K562 (cell line): ENCODE data around the gene LGALS14. TPM values are rescaled to one million over a fixed set of nuclear protein-coding genes. Genes with fewer than 3 reads are reported as not detected.

Experiments
- ATAC-seq: fragments of 200-7000 bp; cut with Tn5 transposase; 3 replicates; pipeline ENCODE4 v1.9.1; 2020; ENCODE audit warnings: moderate library complexity
- BruUV-seq: library from RNA; stranded (reverse); fragments of 400-500 nt; replicated peaks from 2 replicates; lab custom pipeline; 2021; lab: Mats Ljungman, UMichigan
- CTCF ChIA-PET: fragments of 300-600 bp; formaldehyde crosslinking; extraction: SDS; loops from one replicate; lab custom pipeline; 2021; ENCODE audit warnings: low intra/inter-chr PET ratio; lab: Yijun Ruan, JAX
- POLR2A ChIA-PET: fragments of 300-600, 350-650 bp; sonication (Branson Sonifier 250); formaldehyde crosslinking; extraction: SDS; loops from one replicate; lab custom pipeline; 2021; ENCODE audit warnings: antibody characterized with exemption, inconsistent platforms; lab: Yijun Ruan, JAX
- DNase-seq, 4 experiments: peaks; one replicate each; pipeline versions ENCODE4 v3.0.0 to v3.0.0-alpha.2; 2011 to 2018; ENCODE audit warnings: low spot score in 3 of 4, mixed read lengths in 3 of 4; ENCODE audit errors: extremely low read depth in 1 of 4
- FAIRE-seq: peaks from 2 replicates; lab custom pipeline; 2011; peaks lifted over from hg19 to GRCh38; lab: Jason Lieb, UNC
- H2AFZ ChIP-seq: 2 replicates; pipeline ENCODE4 v1.6.0; 2011; ENCODE audit warnings: low read depth, low read length, control low read depth, inconsistent platforms
- H3K27ac ChIP-seq: fragments of 200-600 bp; 3 replicates; pipeline ENCODE4 v1.8.0; 2011; ENCODE audit warnings: low read depth, mild to moderate bottlenecking, control low read depth, inconsistent platforms, low read length, moderate library complexity, mixed read lengths; ENCODE audit errors: extremely low read depth
- H3K27me3 ChIP-seq, 2 experiments: fragments of 300-600 bp in 1 of 2; 2 replicates in 1 of 2; 3 replicates in 1 of 2; pipeline versions ENCODE4 v1.6.0 to v1.8.0; 2011; ENCODE audit warnings: inconsistent platforms in 2 of 2, low read length in 2 of 2, mild to moderate bottlenecking in 1 of 2, mixed read lengths in 1 of 2, moderate library complexity in 1 of 2; ENCODE audit not compliant: control insufficient read depth in 2 of 2, insufficient read depth in 2 of 2
- H3K36me3 ChIP-seq: fragments of 300-600 bp; 3 replicates; pipeline ENCODE4 v1.8.0; 2011; ENCODE audit warnings: mild to moderate bottlenecking, low read length, inconsistent platforms; ENCODE audit not compliant: control insufficient read depth, insufficient read depth
- H3K4me1 ChIP-seq, 2 experiments: fragments of 200-600 bp in 1 of 2; replicated peaks in 1 of 2; 2 replicates in 1 of 2; 3 replicates in 1 of 2; pipeline versions ENCODE4 v1.5.1 to v1.8.0; 2011; ENCODE audit warnings: inconsistent platforms in 2 of 2, low read length in 2 of 2, mild to moderate bottlenecking in 1 of 2, mixed read lengths in 1 of 2, moderate library complexity in 1 of 2; ENCODE audit not compliant: control insufficient read depth in 2 of 2, insufficient read depth in 2 of 2
- H3K4me2 ChIP-seq: 2 replicates; pipeline ENCODE4 v1.6.1; 2011; ENCODE audit warnings: low read length, control low read depth, inconsistent platforms, mixed read lengths; ENCODE audit not compliant: insufficient read depth
- H3K4me3 ChIP-seq: fragments of 200-600 bp; sonication (generic), shearing (Covaris generic); 2 replicates; pipeline ENCODE4 v1.5.1; 2016; ENCODE audit warnings: control low read depth, inconsistent platforms
- H3K79me2 ChIP-seq: fragments of 200-600 bp; 3 replicates; pipeline ENCODE4 v1.8.0; 2011; ENCODE audit warnings: low read length, inconsistent platforms; ENCODE audit not compliant: control insufficient read depth, insufficient read depth
- H3K9ac ChIP-seq, 2 experiments: 2 replicates each; pipeline versions ENCODE4 v1.6.0 to v1.6.1; 2011; ENCODE audit warnings: low read depth in 2 of 2, low read length in 2 of 2, control low read depth in 1 of 2, inconsistent platforms in 1 of 2, mild to moderate bottlenecking in 1 of 2, mixed read lengths in 1 of 2; ENCODE audit not compliant: insufficient read depth in 1 of 2
- H3K9me1 ChIP-seq: one replicate; pipeline ENCODE4 v1.6.0; 2011; ENCODE audit warnings: inconsistent platforms, mild to moderate bottlenecking, low read length, moderate library complexity; ENCODE audit not compliant: control insufficient read depth, insufficient read depth
- H3K9me3 ChIP-seq: replicated peaks from 2 replicates; pipeline ENCODE4 v1.5.1; 2011; ENCODE audit warnings: low read depth, low read length, inconsistent platforms; ENCODE audit not compliant: control insufficient read depth, insufficient read depth
- H4K20me1 ChIP-seq: replicated peaks from 2 replicates; pipeline ENCODE4 v1.6.1; 2011; ENCODE audit warnings: low read length, inconsistent platforms, mixed read lengths; ENCODE audit not compliant: control insufficient read depth, insufficient read depth
- ADNP ChIP-seq: fragments of 200-800 bp; sonication (Bioruptor generic); IDR thresholded peaks from 2 replicates; pipeline ENCODE4 v1.6.1; 2016; ENCODE audit warnings: missing genetic modification characterization, missing compliant biosample characterization
- FOSL1 ChIP-seq: fragments of 200-800 bp; sonication (Bioruptor generic); conservative IDR thresholded peaks from 2 replicates; pipeline ENCODE4 v1.6.1; 2016; ENCODE audit warnings: missing genetic modification characterization, missing compliant biosample characterization
- SRSF9 ChIP-seq: fragments of 200-400 bp; formaldehyde crosslinking; IDR thresholded peaks from 2 replicates; pipeline ENCODE4 v1.6.1; 2017; ENCODE audit warnings: low read depth, low read length, borderline replicate concordance
- TAF1 ChIP-seq: IDR thresholded peaks from 2 replicates; pipeline ENCODE4 v1.6.1; 2011; ENCODE audit warnings: mild to moderate bottlenecking, low read length, moderate library complexity; ENCODE audit not compliant: insufficient read depth, control insufficient read depth, severe bottlenecking; ENCODE audit errors: extremely low read depth
- TARDBP ChIP-seq: fragments of 450-650 bp; IDR thresholded peaks from 2 replicates; pipeline ENCODE4 v1.6.1; 2016
- XRCC3 ChIP-seq: fragments of 450-650 bp; IDR thresholded peaks from 2 replicates; pipeline ENCODE4 v1.6.1; 2017; ENCODE audit warnings: mild to moderate bottlenecking, moderate library complexity
- ZNF140 ChIP-seq: fragments of 250-450 bp; sonication (Bioruptor Pico); IDR thresholded peaks from 2 replicates; pipeline ENCODE4 v1.8.0; 2021; ENCODE audit warnings: moderate library complexity, mild to moderate bottlenecking, inconsistent platforms
- ZNF79 ChIP-seq: fragments of 250-450 bp; sonication (Bioruptor Pico); IDR thresholded peaks from 2 replicates; pipeline ENCODE4 v1.4.0; 2020; ENCODE audit warnings: low read depth, mild to moderate bottlenecking, moderate library complexity
- WGBS: fragments of 100-300 bp; shearing (Covaris generic); methylation state at CpG from one replicate; pipeline ENCODE4 v1.1.6; 2016; ENCODE audit warnings: low coverage, mixed read lengths; ENCODE audit not compliant: insufficient coverage; ENCODE audit errors: missing lambda C conversion rate; 5-methylcytosine and 5-hydroxymethylcytosine counted together
- in situ Hi-C: fragments of 300-500 bp; cut with MboI; formaldehyde crosslinking; loops from 4 replicates; pipeline ENCODE4 v1.15.0; 2018; ENCODE audit warnings: inconsistent platforms, mixed read lengths
- intact Hi-C: fragments of 100-400 bp; cut with micrococcal nuclease; formaldehyde crosslinking; loops from 2 replicates; pipeline ENCODE4 v1.14.2; 2022
- polyA plus RNA-seq, 8 experiments: library from polyadenylated mRNA; depleted of rRNA in 4 of 8; stranded (reverse) in 5 of 8; unstranded in 3 of 8; fragments of >200 nt; fragmentation: Nextera tagmentation in 2 of 8; fragmentation: Illumina TruSeq in 1 of 8; extraction: Ambion mirVana in 2 of 8; extraction: Trizol in 1 of 8; gene quantifications; 2 replicates each; pipeline versions ENCODE4 v1.2.1 to v1.2.3, GENCODE V29; 2011 to 2014; ENCODE audit warnings: inconsistent platforms in 1 of 8, missing spikeins in 1 of 8
- total RNA-seq, 7 experiments: library from RNA; depleted of rRNA in 6 of 7; stranded (reverse); fragments of >200 nt in 6 of 7; fragmentation: Illumina TruSeq in 2 of 7; extraction: Trizol in 2 of 7; gene quantifications; 2 replicates each; pipeline versions ENCODE4 v1.2.1 to v1.2.3, GENCODE V29; 2011 to 2021; ENCODE audit warnings: low replicate concordance in 1 of 7
- TF ChIP-seq, protein P1 (sequence below), 2 experiments: fragments of 150-350 bp in 1 of 2; IDR thresholded peaks; 2 replicates each; pipeline ENCODE4 v1.6.1; 2012 to 2016; ENCODE audit warnings: low read depth in 2 of 2, low read length in 2 of 2, mild to moderate bottlenecking in 1 of 2, moderate library complexity in 1 of 2
- TF ChIP-seq, protein P2 (sequence below): fragments of 250-450 bp; sonication (Bioruptor Pico); IDR thresholded peaks from 2 replicates; pipeline ENCODE4 v1.5.1; 2021; ENCODE audit warnings: mild to moderate bottlenecking
- TF ChIP-seq, protein P3 (sequence below): fragments of 450-650 bp; formaldehyde crosslinking; IDR thresholded peaks from 2 replicates; pipeline ENCODE4 v1.4.0; 2022; ENCODE audit warnings: missing genetic modification characterization

The LGALS14 gene
- total and polyA plus RNA-seq, 9 of the 15 experiments (the other 6 are each of a cell fraction or from before 2014, with no cell fraction given) = not detected

DNA sequence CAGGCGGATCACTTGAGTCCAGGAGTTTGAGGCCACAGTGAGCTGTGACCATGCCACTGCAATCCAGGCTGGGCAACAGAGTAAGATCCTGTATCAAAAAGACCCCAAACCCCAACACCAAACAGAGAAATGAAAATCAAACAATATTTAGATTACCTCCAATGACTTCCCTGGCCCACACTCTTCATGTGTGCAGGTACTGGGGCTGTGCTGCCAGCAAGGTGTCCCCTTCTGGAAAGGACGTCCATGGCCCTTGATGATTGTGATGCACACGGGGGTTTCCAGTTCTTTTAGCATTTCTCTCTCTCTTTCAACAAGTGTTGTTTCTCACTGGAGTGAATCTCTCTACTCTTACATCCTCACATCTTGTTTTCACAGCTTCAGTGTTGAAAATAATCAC lies 23.7 kb upstream of the LGALS14 start:
- no peaks in the 10 kb centered on the region for H4K20me1 ChIP-seq

DNA sequence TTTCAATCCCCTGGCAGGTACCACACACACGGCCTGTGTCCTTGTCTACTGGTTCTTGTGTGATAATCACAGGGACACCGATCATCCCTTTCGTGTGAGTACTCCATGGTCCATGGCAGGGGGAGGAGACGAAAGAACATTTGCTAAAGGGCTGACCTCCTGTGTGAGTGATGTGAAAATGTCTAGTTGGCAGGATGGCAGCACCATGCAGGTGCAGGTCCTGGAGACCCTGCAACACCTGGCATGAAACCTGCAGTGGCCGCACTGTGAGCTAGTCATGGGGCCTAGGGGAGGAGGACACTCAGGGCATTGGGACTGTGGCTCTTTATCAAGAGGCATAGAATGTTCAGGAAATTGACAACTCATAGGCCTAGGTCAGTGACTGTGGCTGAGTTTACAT lies 22.9 kb upstream of the LGALS14 start:
- in situ Hi-C loops = no loop called here
- no peak overlapping the region for H3K4me2 ChIP-seq
- POLR2A ChIA-PET = interaction anchor here (0.6 kb wide), 1 partner anchor 1126 kb away, joined by 3 read pairs; no protein-coding TSS in a partner anchor
- H3K4me1 ChIP-seq = no peaks in the 10 kb centered on the region
- CTCF ChIA-PET = no interaction called here
- H2AFZ ChIP-seq = no peak overlapping the region
- no peak overlapping the region for H3K9ac ChIP-seq
- H3K27me3 ChIP-seq = peaks cover 11 to 44% of the 10 kb centered on the region in 2 experiments; a peak in 4 of 5 replicates
- no peak for ATAC-seq
- no peak for FAIRE-seq
- H3K4me3 ChIP-seq = no peak overlapping the region
- H3K79me2 ChIP-seq = no peaks in the 10 kb centered on the region
- H3K9me1 ChIP-seq = no peaks in the 10 kb centered on the region
- no peak overlapping the region for H3K27ac ChIP-seq
- BruUV-seq = no TSS peak
- no peaks in the 10 kb centered on the region for H3K9me3 ChIP-seq
- 7% methylated on average over 5 of the region's 5 CpGs for WGBS
- H3K36me3 ChIP-seq = no peaks in the 10 kb centered on the region
- no peak for DNase-seq
- intact Hi-C loops = no loop called here
- H4K20me1 ChIP-seq = no peaks in the 10 kb centered on the region
- TF ChIP-seq, protein P1, sequence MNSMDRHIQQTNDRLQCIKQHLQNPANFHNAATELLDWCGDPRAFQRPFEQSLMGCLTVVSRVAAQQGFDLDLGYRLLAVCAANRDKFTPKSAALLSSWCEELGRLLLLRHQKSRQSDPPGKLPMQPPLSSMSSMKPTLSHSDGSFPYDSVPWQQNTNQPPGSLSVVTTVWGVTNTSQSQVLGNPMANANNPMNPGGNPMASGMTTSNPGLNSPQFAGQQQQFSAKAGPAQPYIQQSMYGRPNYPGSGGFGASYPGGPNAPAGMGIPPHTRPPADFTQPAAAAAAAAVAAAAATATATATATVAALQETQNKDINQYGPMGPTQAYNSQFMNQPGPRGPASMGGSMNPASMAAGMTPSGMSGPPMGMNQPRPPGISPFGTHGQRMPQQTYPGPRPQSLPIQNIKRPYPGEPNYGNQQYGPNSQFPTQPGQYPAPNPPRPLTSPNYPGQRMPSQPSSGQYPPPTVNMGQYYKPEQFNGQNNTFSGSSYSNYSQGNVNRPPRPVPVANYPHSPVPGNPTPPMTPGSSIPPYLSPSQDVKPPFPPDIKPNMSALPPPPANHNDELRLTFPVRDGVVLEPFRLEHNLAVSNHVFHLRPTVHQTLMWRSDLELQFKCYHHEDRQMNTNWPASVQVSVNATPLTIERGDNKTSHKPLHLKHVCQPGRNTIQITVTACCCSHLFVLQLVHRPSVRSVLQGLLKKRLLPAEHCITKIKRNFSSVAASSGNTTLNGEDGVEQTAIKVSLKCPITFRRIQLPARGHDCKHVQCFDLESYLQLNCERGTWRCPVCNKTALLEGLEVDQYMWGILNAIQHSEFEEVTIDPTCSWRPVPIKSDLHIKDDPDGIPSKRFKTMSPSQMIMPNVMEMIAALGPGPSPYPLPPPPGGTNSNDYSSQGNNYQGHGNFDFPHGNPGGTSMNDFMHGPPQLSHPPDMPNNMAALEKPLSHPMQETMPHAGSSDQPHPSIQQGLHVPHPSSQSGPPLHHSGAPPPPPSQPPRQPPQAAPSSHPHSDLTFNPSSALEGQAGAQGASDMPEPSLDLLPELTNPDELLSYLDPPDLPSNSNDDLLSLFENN (IDR thresholded peaks at IDR 0.05; ENCODE audit: low read depth in 2 of 2, low read length in 2 of 2) = no peak
- TF ChIP-seq TAF1 = no peak
- no peak for TF ChIP-seq ADNP
- TF ChIP-seq XRCC3 = no peak
- TF ChIP-seq, protein P2, sequence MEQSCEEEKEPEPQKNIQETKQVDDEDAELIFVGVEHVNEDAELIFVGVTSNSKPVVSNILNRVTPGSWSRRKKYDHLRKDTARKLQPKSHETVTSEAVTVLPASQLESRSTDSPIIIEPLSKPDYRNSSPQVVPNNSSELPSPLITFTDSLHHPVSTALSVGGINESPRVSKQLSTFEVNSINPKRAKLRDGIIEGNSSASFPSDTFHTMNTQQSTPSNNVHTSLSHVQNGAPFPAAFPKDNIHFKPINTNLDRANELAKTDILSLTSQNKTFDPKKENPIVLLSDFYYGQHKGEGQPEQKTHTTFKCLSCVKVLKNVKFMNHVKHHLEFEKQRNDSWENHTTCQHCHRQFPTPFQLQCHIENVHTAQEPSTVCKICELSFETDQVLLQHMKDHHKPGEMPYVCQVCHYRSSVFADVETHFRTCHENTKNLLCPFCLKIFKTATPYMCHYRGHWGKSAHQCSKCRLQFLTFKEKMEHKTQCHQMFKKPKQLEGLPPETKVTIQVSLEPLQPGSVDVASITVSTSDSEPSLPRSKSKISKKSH (CRISPR knock-in tag) = no peak
- TF ChIP-seq, protein P3, sequence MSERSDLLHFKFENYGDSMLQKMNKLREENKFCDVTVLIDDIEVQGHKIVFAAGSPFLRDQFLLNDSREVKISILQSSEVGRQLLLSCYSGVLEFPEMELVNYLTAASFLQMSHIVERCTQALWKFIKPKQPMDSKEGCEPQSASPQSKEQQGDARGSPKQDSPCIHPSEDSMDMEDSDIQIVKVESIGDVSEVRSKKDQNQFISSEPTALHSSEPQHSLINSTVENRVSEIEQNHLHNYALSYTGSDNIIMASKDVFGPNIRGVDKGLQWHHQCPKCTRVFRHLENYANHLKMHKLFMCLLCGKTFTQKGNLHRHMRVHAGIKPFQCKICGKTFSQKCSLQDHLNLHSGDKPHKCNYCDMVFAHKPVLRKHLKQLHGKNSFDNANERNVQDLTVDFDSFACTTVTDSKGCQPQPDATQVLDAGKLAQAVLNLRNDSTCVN (CRISPR knock-in tag) = no peak
- TF ChIP-seq ZNF140 (CRISPR knock-in tag) = no peak

More for the DNA sequence above, 23.7 kb upstream of the LGALS14 start:
- H3K4me3 ChIP-seq = no peak overlapping the region
- WGBS = 0% methylated on average over 3 of the region's 3 CpGs
- no peak overlapping the region for H3K27ac ChIP-seq
- ChIA-PET CTCF (no interaction called here), POLR2A (no interaction called here)
- DNase-seq (no peak), ATAC-seq (no peak), FAIRE-seq (no peak)
- no peak overlapping the region for H2AFZ ChIP-seq
- no peaks in the 10 kb centered on the region for H3K9me3 ChIP-seq
- H3K9me1 ChIP-seq = no peaks in the 10 kb centered on the region
- peaks cover 11 to 44% of the 10 kb centered on the region in 2 experiments; a peak in 4 of 5 replicates for H3K27me3 ChIP-seq
- no TSS peak for BruUV-seq
- H3K36me3 ChIP-seq = no peaks in the 10 kb centered on the region
- no peaks in the 10 kb centered on the region for H3K4me1 ChIP-seq
- intact Hi-C loops (no loop called here), in situ Hi-C loops (no loop called here)
- no peak overlapping the region for H3K4me2 ChIP-seq
- no peak overlapping the region for H3K9ac ChIP-seq
- TF ChIP-seq ZNF79 (CRISPR knock-in tag) (no peak), SRSF9 (no peak), TARDBP (no peak), FOSL1 (no peak)
- no peaks in the 10 kb centered on the region for H3K79me2 ChIP-seq
